Breast epithelium (tissue), 4 donors: ENCODE data around the gene ATAT1. TPM values are rescaled to one million over a fixed set of nuclear protein-coding genes. Genes with fewer than 3 reads are reported as not detected.

Experiments
- DNase-seq, 2 donors: peaks; one replicate each; pipeline ENCODE4 v3.0.0-alpha.2; 2019; ENCODE audit warnings: low spot score in 2 of 2
- H3K27ac ChIP-seq, 2 donors: fragments of 200-600 bp; sonication (generic) in 1 of 2; one replicate each; pipeline ENCODE4 v1.5.1; 2016 to 2019; ENCODE audit warnings: mild to moderate bottlenecking in 1 of 2
- H3K27me3 ChIP-seq, 2 donors: fragments of 200-600 bp; sonication (generic) in 1 of 2; one replicate each; pipeline versions ENCODE4 v1.5.1 to v1.6.0; 2017 to 2019; ENCODE audit warnings: control low read depth in 1 of 2, mild to moderate bottlenecking in 1 of 2
- H3K36me3 ChIP-seq: fragments of 200-600 bp; one replicate; pipeline ENCODE4 v1.5.1; 2019
- H3K4me1 ChIP-seq, 2 donors: fragments of 200-600 bp; sonication (generic); one replicate each; pipeline ENCODE4 v1.5.1; 2016 to 2019; ENCODE audit warnings: control low read depth in 1 of 2
- H3K4me3 ChIP-seq, 3 donors: fragments of 200-600 bp; sonication (generic); 1 replicate in 2 of 3; 2 replicates in 1 of 3; pipeline ENCODE4 v1.5.1; 2016 to 2019; ENCODE audit warnings: mild to moderate bottlenecking in 3 of 3, moderate library complexity in 2 of 3
- H3K9me3 ChIP-seq, 2 donors: fragments of 200-600 bp; sonication (generic) in 1 of 2; one replicate each; pipeline ENCODE4 v1.5.1; 2016 to 2019; ENCODE audit warnings: control low read depth in 1 of 2
- POLR2A ChIP-seq: fragments of 450-650 bp; IDR thresholded peaks from one replicate; pipeline ENCODE4 v1.6.1; 2016; ENCODE audit warnings: antibody characterized with exemption, mild to moderate bottlenecking, moderate library complexity
- POLR2AphosphoS5 ChIP-seq, 3 donors: sonication (generic); formaldehyde crosslinking; IDR thresholded peaks; one replicate each; pipeline ENCODE4 v1.6.1; 2017; ENCODE audit warnings: antibody characterized with exemption in 3 of 3
- intact Hi-C: fragments of 100-400 bp; cut with DNase I; formaldehyde crosslinking; loops from one replicate; pipeline ENCODE4 v1.15.1; 2023; ENCODE audit warnings: low total_unique reads
- total RNA-seq, 3 donors: library from RNA; depleted of rRNA; stranded (reverse); fragments of >200 nt; gene quantifications; one replicate each; pipeline ENCODE4 v1.1.0, GENCODE V29; 2016
- TF ChIP-seq, protein P1 (sequence below), 3 donors: fragments of 450-650 bp; IDR thresholded peaks; one replicate each; pipeline ENCODE4 v1.5.1; 2016 to 2017; ENCODE audit warnings: antibody characterized with exemption in 3 of 3, mild to moderate bottlenecking in 3 of 3, moderate library complexity in 3 of 3

ATAT1 gene
- total RNA-seq, 3 donors from 2014 or later = 5.3 to 10.5 (median 8.8) TPM

DNA sequence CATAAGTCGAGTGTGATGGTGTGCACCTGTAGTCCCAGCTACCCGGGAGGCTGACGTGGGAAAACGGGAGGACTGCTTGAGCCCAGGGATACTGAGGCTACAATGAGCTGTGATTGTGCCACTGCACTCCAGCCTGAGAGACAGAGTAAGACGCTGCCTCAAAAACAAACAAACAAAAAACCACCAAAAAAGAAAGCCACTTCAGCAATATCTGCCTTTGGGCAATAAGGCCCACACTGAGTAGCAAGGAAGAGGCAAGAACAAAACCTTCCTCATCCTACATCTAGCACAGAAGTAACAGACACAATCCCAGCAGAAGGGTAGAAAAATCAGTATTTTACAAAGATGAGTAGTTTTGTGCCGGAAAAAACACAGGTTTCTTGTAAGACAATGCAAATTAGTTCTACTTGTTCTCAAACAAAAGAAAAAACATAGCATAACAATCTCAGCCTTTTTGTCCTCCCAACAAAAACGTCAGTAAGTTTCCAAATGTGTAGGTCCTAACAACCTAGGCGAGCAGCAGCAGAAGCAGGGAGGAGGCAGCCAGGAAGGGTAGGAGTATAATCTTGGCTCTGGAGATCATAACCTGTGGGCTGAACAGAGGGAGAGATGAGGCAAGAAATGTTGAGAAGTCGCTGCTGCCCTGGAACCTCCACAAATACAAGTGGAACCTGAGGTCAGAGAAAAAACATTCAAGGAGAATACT is 15.4 kb upstream of the ATAT1 start:
- Histone ChIP-seq H3K36me3 (no peaks in the 10 kb centered on the region), H3K4me1 (peaks cover 0 to 11% of the 10 kb centered on the region in 2 donors)
- intact Hi-C loops = no loop called here

DNA sequence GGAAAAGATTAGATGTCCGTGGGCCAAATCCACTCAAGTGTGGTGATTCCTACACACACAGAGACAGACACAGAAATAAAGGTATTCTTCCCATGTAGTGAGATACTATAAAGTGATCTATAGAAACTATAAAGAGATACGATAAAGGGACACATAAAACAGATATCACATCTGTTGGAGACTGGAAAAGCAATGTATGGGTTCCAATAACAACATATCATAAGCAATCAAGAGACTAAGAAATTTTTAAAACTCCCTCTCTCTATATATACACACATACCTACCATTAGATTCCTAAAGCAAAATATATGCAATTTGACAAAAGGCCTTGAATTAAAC is 14.8 kb upstream of the ATAT1 start:
- DNase-seq = no peak
- intact Hi-C loops = no loop called here
- no peaks in the 10 kb centered on the region for H3K9me3 ChIP-seq
- TF ChIP-seq POLR2AphosphoS5 (IDR thresholded peaks at IDR 0.05) = no peak
- TF ChIP-seq, protein P1, sequence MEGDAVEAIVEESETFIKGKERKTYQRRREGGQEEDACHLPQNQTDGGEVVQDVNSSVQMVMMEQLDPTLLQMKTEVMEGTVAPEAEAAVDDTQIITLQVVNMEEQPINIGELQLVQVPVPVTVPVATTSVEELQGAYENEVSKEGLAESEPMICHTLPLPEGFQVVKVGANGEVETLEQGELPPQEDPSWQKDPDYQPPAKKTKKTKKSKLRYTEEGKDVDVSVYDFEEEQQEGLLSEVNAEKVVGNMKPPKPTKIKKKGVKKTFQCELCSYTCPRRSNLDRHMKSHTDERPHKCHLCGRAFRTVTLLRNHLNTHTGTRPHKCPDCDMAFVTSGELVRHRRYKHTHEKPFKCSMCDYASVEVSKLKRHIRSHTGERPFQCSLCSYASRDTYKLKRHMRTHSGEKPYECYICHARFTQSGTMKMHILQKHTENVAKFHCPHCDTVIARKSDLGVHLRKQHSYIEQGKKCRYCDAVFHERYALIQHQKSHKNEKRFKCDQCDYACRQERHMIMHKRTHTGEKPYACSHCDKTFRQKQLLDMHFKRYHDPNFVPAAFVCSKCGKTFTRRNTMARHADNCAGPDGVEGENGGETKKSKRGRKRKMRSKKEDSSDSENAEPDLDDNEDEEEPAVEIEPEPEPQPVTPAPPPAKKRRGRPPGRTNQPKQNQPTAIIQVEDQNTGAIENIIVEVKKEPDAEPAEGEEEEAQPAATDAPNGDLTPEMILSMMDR (IDR thresholded peaks at IDR 0.05) = no peak
- TF ChIP-seq POLR2A = no peak
- H3K4me1 ChIP-seq = peaks cover 0 to 11% of the 10 kb centered on the region in 2 donors
- no peaks in the 10 kb centered on the region for H3K36me3 ChIP-seq
- no peaks in the 10 kb centered on the region for H3K27me3 ChIP-seq
- H3K4me3 ChIP-seq = no peak overlapping the region
- H3K27ac ChIP-seq = peak overlapping the region; percentile 56 to 100

More for the DNA sequence above, 15.4 kb upstream of the ATAT1 start:
- Histone ChIP-seq H3K27me3 (no peaks in the 10 kb centered on the region), H3K27ac (peak overlapping the region; percentile 56 to 100), H3K9me3 (no peaks in the 10 kb centered on the region), H3K4me3 (no peak overlapping the region)
- TF ChIP-seq, protein P1 (IDR thresholded peaks at IDR 0.05) = no peak
- no peak for TF ChIP-seq POLR2A
- TF ChIP-seq POLR2AphosphoS5 (IDR thresholded peaks at IDR 0.05) = no peak
- DNase-seq = no peak

DNA sequence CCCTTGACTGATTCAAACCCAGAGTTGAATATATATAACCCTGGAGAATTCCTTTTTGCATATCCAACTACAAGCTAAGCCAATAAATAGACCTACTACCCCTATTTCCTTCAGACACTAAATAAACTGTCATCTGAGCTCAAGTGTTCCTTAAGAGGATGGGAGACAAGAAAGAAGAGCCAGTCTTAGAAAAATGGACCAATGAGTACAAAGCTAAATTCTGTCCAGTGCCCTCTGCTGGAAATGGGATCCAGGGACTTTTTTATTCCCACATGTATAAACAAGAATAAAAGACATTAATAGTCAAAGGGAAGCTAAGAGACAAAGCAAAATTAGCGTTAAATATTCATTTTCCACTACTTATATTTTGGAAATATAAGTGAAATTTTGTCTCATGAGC is 14.5 kb upstream of the ATAT1 start:
- H3K4me3 ChIP-seq = no peak overlapping the region
- peak overlapping the region; percentile 22 to 100 for H3K27ac ChIP-seq
- intact Hi-C loops = no loop called here
- H3K9me3 ChIP-seq = no peaks in the 10 kb centered on the region
- TF ChIP-seq POLR2A (no peak), POLR2AphosphoS5 (IDR thresholded peaks at IDR 0.05) (no peak)
- TF ChIP-seq, protein P1 (IDR thresholded peaks at IDR 0.05) = peak in 1 of 3 donors; percentile 13
- peaks cover 0 to 11% of the 10 kb centered on the region in 2 donors for H3K4me1 ChIP-seq
- DNase-seq = no peak
- no peaks in the 10 kb centered on the region for H3K27me3 ChIP-seq
- H3K36me3 ChIP-seq = no peaks in the 10 kb centered on the region

DNA sequence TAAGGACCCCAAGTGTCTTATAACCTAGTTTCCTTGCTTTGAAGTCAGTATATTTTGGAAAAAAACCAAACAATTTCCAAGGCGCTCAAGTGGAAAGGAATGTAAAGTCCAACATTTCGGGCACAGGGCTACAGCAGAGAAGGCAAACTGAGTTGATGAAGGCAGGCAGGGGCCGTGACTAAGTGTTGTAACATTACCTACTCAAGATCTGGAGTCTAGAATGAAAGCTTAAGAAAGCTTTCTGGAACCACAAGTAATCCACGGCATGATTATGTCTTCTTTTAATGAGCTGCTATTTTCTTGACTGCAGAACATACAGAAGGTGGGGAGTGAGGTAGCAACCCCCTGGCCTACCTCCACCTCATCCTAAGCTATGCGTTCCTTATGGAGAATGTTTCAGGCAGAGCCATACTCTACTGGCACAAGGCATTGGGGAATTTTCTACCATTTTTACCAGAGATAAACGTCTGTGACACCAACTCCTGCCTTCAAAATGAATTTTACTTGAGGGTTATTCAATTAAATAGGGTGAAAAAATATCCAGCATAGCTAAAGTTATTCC is 13.9 kb upstream of the ATAT1 start:
- TF ChIP-seq, protein P1 (IDR thresholded peaks at IDR 0.05) = no peak
- no peak for TF ChIP-seq POLR2AphosphoS5 (IDR thresholded peaks at IDR 0.05)
- TF ChIP-seq POLR2A = no peak
- H3K27me3 ChIP-seq = no peaks in the 10 kb centered on the region
- intact Hi-C loops = no loop called here
- H3K36me3 ChIP-seq = no peaks in the 10 kb centered on the region
- no peaks in the 10 kb centered on the region for H3K9me3 ChIP-seq
- DNase-seq = no peak
- H3K4me3 ChIP-seq = no peak overlapping the region
- peaks cover 0 to 11% of the 10 kb centered on the region in 2 donors for H3K4me1 ChIP-seq
- H3K27ac ChIP-seq = peak overlapping the region; percentile 22 to 100

DNA sequence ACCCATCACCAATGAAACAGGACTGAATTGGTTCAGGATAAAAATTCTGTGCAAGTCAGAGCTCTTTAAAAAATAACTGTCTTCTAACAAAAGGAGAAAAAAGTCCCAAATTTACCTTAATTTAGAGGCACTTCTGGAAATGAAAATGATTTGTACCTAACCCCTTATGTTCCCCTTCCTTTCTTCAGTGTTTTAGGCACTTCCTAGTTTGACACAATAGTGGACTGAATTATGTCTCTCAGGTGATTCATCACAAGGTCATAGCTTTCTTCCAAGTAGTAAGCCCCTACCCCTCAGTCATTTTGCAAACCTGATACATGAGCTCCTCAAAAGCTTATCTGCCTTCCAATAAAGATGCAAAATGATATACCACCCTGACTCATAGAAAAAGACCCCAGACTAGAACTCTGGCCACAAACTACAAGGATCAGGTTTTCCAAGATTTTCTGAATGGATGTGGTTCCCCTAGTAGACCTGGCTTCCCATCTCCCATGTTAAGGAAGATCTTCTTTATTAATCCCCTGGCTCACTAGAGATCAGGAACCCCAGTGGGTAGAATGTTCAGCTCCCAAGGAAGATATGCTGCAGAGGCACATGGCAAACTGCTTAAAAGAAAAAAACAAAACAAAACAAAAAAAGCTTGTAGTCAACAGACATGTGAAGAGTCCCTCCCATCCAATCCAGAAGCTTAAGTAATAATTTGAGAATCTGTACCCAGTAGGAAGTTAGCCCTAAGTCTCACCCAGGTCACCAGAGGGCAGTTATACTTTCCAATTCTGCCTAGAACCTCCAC is 13.2 kb upstream of the ATAT1 start:
- no peak for DNase-seq
- peaks cover 0 to 11% of the 10 kb centered on the region in 2 donors for H3K4me1 ChIP-seq
- H3K9me3 ChIP-seq = no peaks in the 10 kb centered on the region
- no peaks in the 10 kb centered on the region for H3K27me3 ChIP-seq
- peak overlapping the region; percentile 22 to 100 for H3K27ac ChIP-seq
- TF ChIP-seq POLR2A (no peak), POLR2AphosphoS5 (IDR thresholded peaks at IDR 0.05) (no peak)
- TF ChIP-seq, protein P1 (IDR thresholded peaks at IDR 0.05) = no peak
- no peaks in the 10 kb centered on the region for H3K36me3 ChIP-seq
- intact Hi-C loops = no loop called here
- H3K4me3 ChIP-seq = no peak overlapping the region
